Stomach (tissue), 4 donors: Measurements from ENCODE around the gene SLC25A38.

Experiments used
- POLR2A ChIP-seq, 4 donors: fragments of 450-650 bp; IDR thresholded peaks; one replicate each; pipeline ENCODE4 v1.6.1; 2016; ENCODE audit warnings: antibody characterized with exemption in 4 of 4, control low read depth in 2 of 4, mild to moderate bottlenecking in 1 of 4, moderate library complexity in 1 of 4
- POLR2AphosphoS5 ChIP-seq, 3 donors: sonication (generic); formaldehyde crosslinking; IDR thresholded peaks; one replicate each; pipeline ENCODE4 v1.6.1; 2016; ENCODE audit warnings: antibody characterized with exemption in 3 of 3

- no peak for TF ChIP-seq POLR2AphosphoS5 (IDR thresholded peaks at IDR 0.05)
- TF ChIP-seq POLR2A (IDR thresholded peaks at IDR 0.05), result no peak
Observed at GRCh38 chr3:39445927-39446326, 62.8 kb downstream of the SLC25A38 start.
